HEK293 (cell line): ENCODE measurements around the gene NR0B2.
A peak's percentile ranks its signal among the peaks of the same experiment; 100 is the strongest.
"Not testable (repeated sequence)": the region's sequence is repeated elsewhere in the genome, so short reads cannot be mapped to it uniquely, and the experiment has no call there.

ENCODE experiments used
- CTCF ChIA-PET: fragments of 350-600 bp; formaldehyde crosslinking; extraction: SDS; loops from one replicate; lab custom pipeline; 2021; ENCODE audit warnings: antibody characterized with exemption; lab: Yijun Ruan, JAX
- POLR2A ChIA-PET: fragments of 300-600 bp; formaldehyde crosslinking; extraction: SDS; loops from one replicate; lab custom pipeline; 2020; ENCODE audit warnings: antibody characterized with exemption, inconsistent platforms; lab: Yijun Ruan, JAX
- H3K27ac ChIP-seq: fragments of 200-500 bp; sonication (Bioruptor generic); 2 replicates; pipeline ENCODE4 v1.5.1; 2014; ENCODE audit warnings: low read depth, low read length, control low read depth, inconsistent platforms; ENCODE audit errors: extremely low read depth
- H3K36me3 ChIP-seq, 2 experiments: fragments of 200-500 bp in 1 of 2; sonication (Bioruptor generic) in 1 of 2; 1 replicate in 1 of 2; 2 replicates in 1 of 2; pipeline ENCODE4 v1.5.1; 2014 to 2017; ENCODE audit warnings: inconsistent platforms in 2 of 2, low read length in 2 of 2; ENCODE audit not compliant: control insufficient read depth in 2 of 2, insufficient read depth in 1 of 2
- H3K4me1 ChIP-seq: fragments of 200-500 bp; sonication (Bioruptor generic); 2 replicates; pipeline ENCODE4 v1.5.1; 2014; ENCODE audit warnings: mild to moderate bottlenecking, low read length, inconsistent platforms; ENCODE audit not compliant: control insufficient read depth, insufficient read depth
- H3K4me3 ChIP-seq: 2 replicates; pipeline ENCODE4 v1.5.1; 2011; ENCODE audit warnings: low read depth, mild to moderate bottlenecking, control low read depth, low read length, moderate library complexity
- H3K9me3 ChIP-seq: fragments of 200-500 bp; sonication (Bioruptor generic); 2 replicates; pipeline ENCODE4 v1.5.1; 2014; ENCODE audit warnings: low read depth, low read length, inconsistent platforms; ENCODE audit not compliant: control insufficient read depth, insufficient read depth
- FEZF1 ChIP-seq: fragments of 450-650 bp; formaldehyde crosslinking; IDR thresholded peaks from 2 replicates; pipeline ENCODE4 v1.5.1; 2016; ENCODE audit warnings: missing biosample characterization, missing genetic modification characterization
- GLIS2 ChIP-seq: fragments of 450-650 bp; formaldehyde crosslinking; IDR thresholded peaks from 2 replicates; pipeline ENCODE4 v1.5.1; 2016; ENCODE audit warnings: missing biosample characterization, missing genetic modification characterization
- KLF16 ChIP-seq: fragments of 450-650 bp; formaldehyde crosslinking; IDR thresholded peaks from 2 replicates; pipeline ENCODE4 v1.5.1; 2017; ENCODE audit warnings: missing biosample characterization, missing genetic modification characterization
- KLF9 ChIP-seq: fragments of 450-650 bp; formaldehyde crosslinking; IDR thresholded peaks from 2 replicates; pipeline ENCODE4 v1.5.1; 2016; ENCODE audit warnings: missing biosample characterization, missing genetic modification characterization, low read depth
- SALL2 ChIP-seq: fragments of 450-650 bp; formaldehyde crosslinking; IDR thresholded peaks from 2 replicates; pipeline ENCODE4 v1.5.0; 2017; ENCODE audit warnings: missing biosample characterization, mild to moderate bottlenecking, missing genetic modification characterization, borderline replicate concordance
- SP2 ChIP-seq: fragments of 450-650 bp; formaldehyde crosslinking; IDR thresholded peaks from 2 replicates; pipeline ENCODE4 v1.5.1; 2016; ENCODE audit warnings: missing biosample characterization, missing genetic modification characterization
- WT1 ChIP-seq: fragments of 450-650 bp; formaldehyde crosslinking; IDR thresholded peaks from 2 replicates; pipeline ENCODE4 v1.5.1; 2016; ENCODE audit warnings: missing biosample characterization, missing genetic modification characterization
- ZBTB26 ChIP-seq: fragments of 450-650 bp; formaldehyde crosslinking; optimal IDR thresholded peaks from 2 replicates; pipeline ENCODE3; 2016; ENCODE audit warnings: missing biosample characterization, mild to moderate bottlenecking, missing genetic modification characterization
- ZFP3 ChIP-seq: fragments of 450-650 bp; formaldehyde crosslinking; IDR thresholded peaks from 2 replicates; pipeline ENCODE4 v1.5.1; 2016; ENCODE audit warnings: low read depth, missing biosample characterization, missing genetic modification characterization
- ZFP37 ChIP-seq: fragments of 450-650 bp; formaldehyde crosslinking; IDR thresholded peaks from 2 replicates; pipeline ENCODE4 v1.5.1; 2016; ENCODE audit warnings: missing biosample characterization, missing genetic modification characterization
- ZNF174 ChIP-seq: fragments of 450-650 bp; formaldehyde crosslinking; IDR thresholded peaks from 2 replicates; pipeline ENCODE4 v1.5.0; 2017; ENCODE audit warnings: missing biosample characterization, mild to moderate bottlenecking, missing genetic modification characterization
- ZNF184 ChIP-seq: fragments of 450-650 bp; IDR thresholded peaks from 2 replicates; pipeline ENCODE4 v1.5.1; 2018; ENCODE audit warnings: missing biosample characterization, mild to moderate bottlenecking, missing genetic modification characterization
- ZNF23 ChIP-seq: fragments of 450-650 bp; formaldehyde crosslinking; IDR thresholded peaks from 2 replicates; pipeline ENCODE4 v1.5.1; 2016; ENCODE audit warnings: missing biosample characterization, missing genetic modification characterization, borderline replicate concordance
- ZNF423 ChIP-seq: fragments of 450-650 bp; formaldehyde crosslinking; IDR thresholded peaks from 2 replicates; pipeline ENCODE4 v1.5.1; 2016; ENCODE audit warnings: missing biosample characterization, missing genetic modification characterization
- ZNF449 ChIP-seq: fragments of 450-650 bp; formaldehyde crosslinking; IDR thresholded peaks from 2 replicates; pipeline ENCODE4 v1.5.1; 2017; ENCODE audit warnings: missing biosample characterization, mild to moderate bottlenecking, missing genetic modification characterization, moderate library complexity
- ZNF529 ChIP-seq: fragments of 450-650 bp; formaldehyde crosslinking; IDR thresholded peaks from 2 replicates; pipeline ENCODE4 v1.5.1; 2017; ENCODE audit warnings: missing genetic modification characterization, missing biosample characterization; ENCODE audit not compliant: insufficient replicate concordance
- ZNF561 ChIP-seq: fragments of 450-650 bp; IDR thresholded peaks from 2 replicates; pipeline ENCODE4 v1.5.1; 2018; ENCODE audit warnings: missing biosample characterization, missing genetic modification characterization, borderline replicate concordance
- ZNF600 ChIP-seq: fragments of 450-650 bp; formaldehyde crosslinking; IDR thresholded peaks from 2 replicates; pipeline ENCODE4 v1.5.1; 2016; ENCODE audit warnings: missing biosample characterization, missing genetic modification characterization
- ZNF837 ChIP-seq: fragments of 450-650 bp; formaldehyde crosslinking; IDR thresholded peaks from 2 replicates; pipeline ENCODE4 v1.5.1; 2016; ENCODE audit warnings: missing biosample characterization, missing genetic modification characterization
- ZXDB ChIP-seq: fragments of 450-650 bp; formaldehyde crosslinking; IDR thresholded peaks from 2 replicates; pipeline ENCODE4 v1.5.1; 2016; ENCODE audit warnings: missing biosample characterization, missing genetic modification characterization
- TF ChIP-seq, protein P1 (sequence below): fragments of 450-650 bp; formaldehyde crosslinking; IDR thresholded peaks from 2 replicates; pipeline ENCODE4 v1.5.1; 2017; ENCODE audit warnings: missing biosample characterization, missing genetic modification characterization
- TF ChIP-seq, protein P2 (sequence below): fragments of 450-650 bp; formaldehyde crosslinking; IDR thresholded peaks from 2 replicates; pipeline ENCODE4 v1.5.1; 2016; ENCODE audit warnings: missing biosample characterization, missing genetic modification characterization, borderline replicate concordance

NR0B2 gene

DNA sequence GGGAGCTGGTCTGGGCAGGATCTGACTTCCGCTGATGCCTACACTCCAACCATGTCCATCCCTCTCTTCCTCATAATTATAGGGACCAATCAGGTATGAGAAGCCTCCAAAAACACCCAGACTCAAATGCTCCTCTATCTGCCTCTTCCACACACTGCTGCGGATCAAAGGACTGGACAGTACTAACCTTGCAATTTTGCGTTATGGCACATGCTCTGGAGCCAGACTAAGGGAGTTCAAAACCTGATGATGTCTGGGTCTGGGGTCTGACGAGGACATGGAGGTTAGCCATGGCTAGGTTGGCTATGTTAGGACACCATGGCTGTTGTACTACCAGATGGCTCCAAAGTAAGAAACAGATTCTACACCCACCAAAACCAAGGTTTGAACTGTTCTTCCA, 34.0 kb downstream of the NR0B2 start:
- Histone ChIP-seq H3K4me3 (no peak overlapping the region), H3K9me3 (no peaks in the 10 kb centered on the region), H3K4me1 (no peaks in the 10 kb centered on the region), H3K36me3 (peaks cover 57 to 93% of the 10 kb centered on the region in 2 experiments), H3K27ac (no peak overlapping the region)
- CTCF ChIA-PET: interaction anchor here (0.5 to 3.7 kb wide), 4 partner anchors 25 to 507 kb away, joined by 3 to 15 read pairs (median 3); no protein-coding TSS in a partner anchor
- POLR2A ChIA-PET: interaction anchor here (0.7 to 1.4 kb wide), 2 partner anchors 15 to 25 kb away, joined by 3 to 7 read pairs; no protein-coding TSS in a partner anchor
- no peak for TF ChIP-seq ZNF837
- TF ChIP-seq ZNF600 (tag by site-specific recombination): peak; percentile 99

DNA sequence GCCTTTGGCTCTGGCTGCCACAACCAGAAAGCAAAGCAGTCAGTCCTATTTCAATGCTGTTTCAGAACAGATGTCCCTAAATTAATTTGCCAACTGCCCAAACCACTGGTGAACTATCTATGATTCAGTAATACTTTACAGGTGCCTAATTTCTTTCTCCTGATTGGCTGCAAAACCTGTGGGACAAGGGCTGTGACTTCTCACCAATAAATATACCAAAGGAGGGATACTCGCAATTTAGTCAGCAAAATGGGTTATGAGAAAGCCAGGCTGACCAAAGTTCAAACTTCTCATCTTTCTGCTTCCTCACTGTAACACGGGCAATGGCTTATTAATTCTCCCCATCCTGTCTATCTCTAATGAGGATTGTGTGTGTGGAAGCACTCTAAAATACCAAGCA, 36.4 kb downstream of the NR0B2 start:
- Histone ChIP-seq H3K27ac (no peak overlapping the region), H3K4me3 (no peak overlapping the region), H3K36me3 (peaks cover 42 to 75% of the 10 kb centered on the region in 2 experiments), H3K4me1 (no peaks in the 10 kb centered on the region), H3K9me3 (no peaks in the 10 kb centered on the region)
- TF ChIP-seq ZNF600 (tag by site-specific recombination): no peak
- no peak for TF ChIP-seq ZNF529
- TF ChIP-seq KLF9 (tag by site-specific recombination): no peak
- TF ChIP-seq SP2 (tag by site-specific recombination): no peak
- TF ChIP-seq, protein P1, sequence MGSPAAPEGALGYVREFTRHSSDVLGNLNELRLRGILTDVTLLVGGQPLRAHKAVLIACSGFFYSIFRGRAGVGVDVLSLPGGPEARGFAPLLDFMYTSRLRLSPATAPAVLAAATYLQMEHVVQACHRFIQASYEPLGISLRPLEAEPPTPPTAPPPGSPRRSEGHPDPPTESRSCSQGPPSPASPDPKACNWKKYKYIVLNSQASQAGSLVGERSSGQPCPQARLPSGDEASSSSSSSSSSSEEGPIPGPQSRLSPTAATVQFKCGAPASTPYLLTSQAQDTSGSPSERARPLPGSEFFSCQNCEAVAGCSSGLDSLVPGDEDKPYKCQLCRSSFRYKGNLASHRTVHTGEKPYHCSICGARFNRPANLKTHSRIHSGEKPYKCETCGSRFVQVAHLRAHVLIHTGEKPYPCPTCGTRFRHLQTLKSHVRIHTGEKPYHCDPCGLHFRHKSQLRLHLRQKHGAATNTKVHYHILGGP: no peak
- TF ChIP-seq KLF16 (tag by site-specific recombination): no peak
- no peak for TF ChIP-seq WT1 (tag by site-specific recombination)
- TF ChIP-seq ZXDB (tag by site-specific recombination): no peak
- no peak for TF ChIP-seq GLIS2
- no peak for TF ChIP-seq ZNF561 (tag by site-specific recombination)
- TF ChIP-seq ZNF449 (tag by site-specific recombination): no peak
- no peak for TF ChIP-seq ZNF174 (tag by site-specific recombination)
- POLR2A ChIA-PET: interaction anchor here (0.6 kb wide), 1 partner anchor 744 kb away, joined by 3 read pairs; no protein-coding TSS in a partner anchor
- CTCF ChIA-PET: interaction anchor here (0.6 to 3.7 kb wide), 15 partner anchors 10 to 275 kb away, joined by 3 to 15 read pairs (median 6); partner anchors contain the start of genes GPN2 and SFN

GRCh38 chr1:26874896-26875295, 38.9 kb downstream of the NR0B2 start:
- H3K36me3 ChIP-seq: peaks cover 24 to 51% of the 10 kb centered on the region in 2 experiments
- H3K9me3 ChIP-seq: no peaks in the 10 kb centered on the region
- no peak overlapping the region for H3K27ac ChIP-seq
- POLR2A ChIA-PET: interaction anchor here (2.2 kb wide), 1 partner anchor 10 kb away, joined by 14 read pairs; no protein-coding TSS in a partner anchor
- H3K4me3 ChIP-seq: no peak overlapping the region
- TF ChIP-seq ZNF23 (no peak), ZFP3 (tag by site-specific recombination) (no peak), ZNF529 (no peak), FEZF1 (tag by site-specific recombination) (no peak), ZFP37 (tag by site-specific recombination) (no peak), ZBTB26 (no peak), SALL2 (no peak), ZNF184 (tag by site-specific recombination) (no peak), ZNF423 (tag by site-specific recombination) (no peak)
- TF ChIP-seq, protein P2, sequence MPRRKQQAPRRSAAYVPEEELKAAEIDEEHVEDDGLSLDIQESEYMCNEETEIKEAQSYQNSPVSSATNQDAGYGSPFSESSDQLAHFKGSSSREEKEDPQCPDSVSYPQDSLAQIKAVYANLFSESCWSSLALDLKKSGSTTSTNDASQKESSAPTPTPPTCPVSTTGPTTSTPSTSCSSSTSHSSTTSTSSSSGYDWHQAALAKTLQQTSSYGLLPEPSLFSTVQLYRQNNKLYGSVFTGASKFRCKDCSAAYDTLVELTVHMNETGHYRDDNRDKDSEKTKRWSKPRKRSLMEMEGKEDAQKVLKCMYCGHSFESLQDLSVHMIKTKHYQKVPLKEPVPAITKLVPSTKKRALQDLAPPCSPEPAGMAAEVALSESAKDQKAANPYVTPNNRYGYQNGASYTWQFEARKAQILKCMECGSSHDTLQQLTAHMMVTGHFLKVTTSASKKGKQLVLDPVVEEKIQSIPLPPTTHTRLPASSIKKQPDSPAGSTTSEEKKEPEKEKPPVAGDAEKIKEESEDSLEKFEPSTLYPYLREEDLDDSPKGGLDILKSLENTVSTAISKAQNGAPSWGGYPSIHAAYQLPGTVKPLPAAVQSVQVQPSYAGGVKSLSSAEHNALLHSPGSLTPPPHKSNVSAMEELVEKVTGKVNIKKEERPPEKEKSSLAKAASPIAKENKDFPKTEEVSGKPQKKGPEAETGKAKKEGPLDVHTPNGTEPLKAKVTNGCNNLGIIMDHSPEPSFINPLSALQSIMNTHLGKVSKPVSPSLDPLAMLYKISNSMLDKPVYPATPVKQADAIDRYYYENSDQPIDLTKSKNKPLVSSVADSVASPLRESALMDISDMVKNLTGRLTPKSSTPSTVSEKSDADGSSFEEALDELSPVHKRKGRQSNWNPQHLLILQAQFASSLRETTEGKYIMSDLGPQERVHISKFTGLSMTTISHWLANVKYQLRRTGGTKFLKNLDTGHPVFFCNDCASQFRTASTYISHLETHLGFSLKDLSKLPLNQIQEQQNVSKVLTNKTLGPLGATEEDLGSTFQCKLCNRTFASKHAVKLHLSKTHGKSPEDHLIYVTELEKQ: no peak
- TF ChIP-seq, all 188 proteins: peak for 0
- no peaks in the 10 kb centered on the region for H3K4me1 ChIP-seq
- CTCF ChIA-PET: interaction anchor here (1.4 kb wide), 1 partner anchor 13 kb away, joined by 3 read pairs; no protein-coding TSS in a partner anchor

DNA sequence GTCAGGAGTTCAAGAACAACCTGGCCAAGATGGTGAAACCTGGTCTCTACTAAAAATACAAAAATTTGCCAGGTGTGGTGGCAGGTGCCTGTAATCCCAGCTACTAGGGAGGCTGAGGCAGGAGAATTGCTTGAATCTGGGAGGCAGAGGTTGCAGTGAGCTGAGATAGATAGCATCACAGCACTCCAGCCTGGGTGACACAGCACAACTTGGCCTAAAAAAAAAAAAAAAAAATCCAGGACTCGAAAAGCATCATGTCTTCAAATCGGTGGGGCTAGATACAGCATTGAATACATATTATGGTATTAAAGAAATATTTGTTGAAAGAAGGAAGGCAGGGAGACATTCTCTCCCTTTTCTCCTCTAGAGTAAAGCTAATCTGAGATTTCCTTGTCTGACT, 40.7 kb downstream of the NR0B2 start:
- POLR2A ChIA-PET: interaction anchor here (0.7 to 2.2 kb wide), 5 partner anchors 8 to 73 kb away, joined by 3 to 14 read pairs (median 3); partner anchors contain the start of gene GPN2
- H3K36me3 ChIP-seq: peaks cover 11 to 34% of the 10 kb centered on the region in 2 experiments
- H3K9me3 ChIP-seq, H3K4me3 ChIP-seq, H3K27ac ChIP-seq, H3K4me1 ChIP-seq: not testable (repeated sequence)
- CTCF ChIA-PET: interaction anchor here (0.6 to 2.6 kb wide), 5 partner anchors 13 to 551 kb away, joined by 3 to 8 read pairs (median 4); no protein-coding TSS in a partner anchor
